HL-60 (cell line): ENCODE measurements around the gene MAN1C1.

Experiments
- DNase-seq, 2 experiments: peaks; one replicate each; pipeline ENCODE4 v3.0.0-alpha.2; 2010 to 2020; ENCODE audit warnings: low read depth in 1 of 2, low spot score in 1 of 2
- H3K27ac ChIP-seq: fragments of 250-450 bp; sonication (Bioruptor Pico); replicated peaks from 2 replicates; pipeline ENCODE4 v1.5.1; 2020; ENCODE audit warnings: mild to moderate bottlenecking, moderate library complexity
- H3K27me3 ChIP-seq: fragments of 250-450 bp; sonication (Bioruptor Pico); 2 replicates; pipeline ENCODE4 v1.5.1; 2021; ENCODE audit warnings: mild to moderate bottlenecking, moderate library complexity; ENCODE audit not compliant: insufficient read depth, poor library complexity, severe bottlenecking
- H3K4me3 ChIP-seq: replicated peaks from 2 replicates; pipeline ENCODE4 v1.5.1; 2011; ENCODE audit warnings: mild to moderate bottlenecking, control low read depth, low read length; ENCODE audit not compliant: insufficient read depth
- CTCF ChIP-seq: IDR thresholded peaks from one replicate; pipeline ENCODE4 v1.5.1; 2011; ENCODE audit warnings: low read length, control low read depth, inconsistent platforms; ENCODE audit not compliant: insufficient read depth
- GABPA ChIP-seq: IDR thresholded peaks from 2 replicates; pipeline ENCODE4 v1.6.1; 2012; ENCODE audit warnings: low read depth
- POLR2AphosphoS5 ChIP-seq: IDR thresholded peaks from 2 replicates; pipeline ENCODE4 v1.6.1; 2012; ENCODE audit warnings: low read depth
- SPI1 ChIP-seq: IDR thresholded peaks from 2 replicates; pipeline ENCODE4 v1.6.1; 2012; ENCODE audit warnings: low read depth, mild to moderate bottlenecking, borderline replicate concordance
- TF ChIP-seq, protein P1 (sequence below): IDR thresholded peaks from 2 replicates; pipeline ENCODE4 v1.6.1; 2012; ENCODE audit warnings: low read depth; ENCODE audit not compliant: insufficient replicate concordance

The MAN1C1 gene

GRCh38 chr1:25798666-25799351 is 182.2 kb downstream of the MAN1C1 start:
- TF ChIP-seq POLR2AphosphoS5: no peak
- no peak for TF ChIP-seq CTCF
- TF ChIP-seq SPI1: no peak
- no peak for TF ChIP-seq GABPA
- TF ChIP-seq, protein P1, sequence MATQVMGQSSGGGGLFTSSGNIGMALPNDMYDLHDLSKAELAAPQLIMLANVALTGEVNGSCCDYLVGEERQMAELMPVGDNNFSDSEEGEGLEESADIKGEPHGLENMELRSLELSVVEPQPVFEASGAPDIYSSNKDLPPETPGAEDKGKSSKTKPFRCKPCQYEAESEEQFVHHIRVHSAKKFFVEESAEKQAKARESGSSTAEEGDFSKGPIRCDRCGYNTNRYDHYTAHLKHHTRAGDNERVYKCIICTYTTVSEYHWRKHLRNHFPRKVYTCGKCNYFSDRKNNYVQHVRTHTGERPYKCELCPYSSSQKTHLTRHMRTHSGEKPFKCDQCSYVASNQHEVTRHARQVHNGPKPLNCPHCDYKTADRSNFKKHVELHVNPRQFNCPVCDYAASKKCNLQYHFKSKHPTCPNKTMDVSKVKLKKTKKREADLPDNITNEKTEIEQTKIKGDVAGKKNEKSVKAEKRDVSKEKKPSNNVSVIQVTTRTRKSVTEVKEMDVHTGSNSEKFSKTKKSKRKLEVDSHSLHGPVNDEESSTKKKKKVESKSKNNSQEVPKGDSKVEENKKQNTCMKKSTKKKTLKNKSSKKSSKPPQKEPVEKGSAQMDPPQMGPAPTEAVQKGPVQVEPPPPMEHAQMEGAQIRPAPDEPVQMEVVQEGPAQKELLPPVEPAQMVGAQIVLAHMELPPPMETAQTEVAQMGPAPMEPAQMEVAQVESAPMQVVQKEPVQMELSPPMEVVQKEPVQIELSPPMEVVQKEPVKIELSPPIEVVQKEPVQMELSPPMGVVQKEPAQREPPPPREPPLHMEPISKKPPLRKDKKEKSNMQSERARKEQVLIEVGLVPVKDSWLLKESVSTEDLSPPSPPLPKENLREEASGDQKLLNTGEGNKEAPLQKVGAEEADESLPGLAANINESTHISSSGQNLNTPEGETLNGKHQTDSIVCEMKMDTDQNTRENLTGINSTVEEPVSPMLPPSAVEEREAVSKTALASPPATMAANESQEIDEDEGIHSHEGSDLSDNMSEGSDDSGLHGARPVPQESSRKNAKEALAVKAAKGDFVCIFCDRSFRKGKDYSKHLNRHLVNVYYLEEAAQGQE: no peak
- DNase-seq: no peak
- H3K27me3 ChIP-seq: no peaks in the 10 kb centered on the region
- H3K4me3 ChIP-seq: no peak overlapping the region
- no peak overlapping the region for H3K27ac ChIP-seq

DNA sequence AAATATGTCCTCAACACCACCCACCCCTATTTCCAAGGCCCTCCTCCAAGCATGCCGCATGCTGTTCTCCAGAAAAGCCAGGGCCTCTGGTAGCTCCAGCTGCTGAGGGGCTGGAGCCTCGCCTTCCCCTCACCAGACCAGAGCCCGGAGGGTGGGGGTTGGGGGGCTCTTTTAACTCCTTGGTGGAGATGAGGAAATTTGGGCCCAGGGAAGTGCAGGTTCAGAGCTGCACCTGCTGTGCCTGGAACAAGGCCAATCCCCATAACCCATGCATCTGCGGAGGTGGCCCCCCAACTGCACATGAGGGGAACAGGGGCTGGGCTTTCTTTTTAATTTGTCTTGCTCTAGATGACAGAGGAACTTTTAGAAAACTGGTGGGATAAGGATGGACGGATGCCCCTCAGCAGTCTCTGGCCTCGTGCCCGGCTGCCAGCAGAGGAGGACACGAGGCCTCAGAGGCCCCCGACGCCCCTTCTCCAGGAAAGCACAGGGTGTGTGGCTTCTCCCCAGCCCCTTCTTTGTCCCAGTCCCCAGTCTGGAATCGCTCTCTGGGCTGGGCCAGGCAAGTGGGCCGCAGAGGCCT is 182.9 kb downstream of the MAN1C1 start:
- H3K27ac ChIP-seq: no peak overlapping the region
- H3K27me3 ChIP-seq: no peaks in the 10 kb centered on the region
- H3K4me3 ChIP-seq: peak overlapping the region; percentile 42
- no peak for TF ChIP-seq POLR2AphosphoS5
- TF ChIP-seq, protein P1: no peak
- TF ChIP-seq SPI1: no peak
- TF ChIP-seq GABPA: no peak
- TF ChIP-seq CTCF: no peak
- DNase-seq: no peak

- Histone ChIP-seq H3K27me3 (no peaks in the 10 kb centered on the region), H3K27ac (no peak within 1 kb of the TSS), H3K4me3 (peak within 1 kb of the TSS; percentile 53)
- TF ChIP-seq, protein P1: no peak
- no peak for TF ChIP-seq POLR2AphosphoS5
- no peak for TF ChIP-seq CTCF
- no peak for TF ChIP-seq SPI1
- TF ChIP-seq GABPA: no peak
- DNase-seq: peak in 1 of 2 experiments; percentile 63
Measured at GRCh38 chr1:25799935-25800702, 183.5 kb downstream of the MAN1C1 start, which contains the start of gene SELENON. Gene SELENON (plus strand): TSS chr1:25800193. CDS start chr1:25800231, 38 bp downstream.
